Hematopoietic multipotent progenitor cell treated with erythropoietin and hydrocortisone succinate and interleukin-3 and kit ligand, for 6 days (in vitro differentiated cells): ENCODE measurements around the gene DUSP12.

Experiments used
- DNase-seq: peaks from one replicate; pipeline ENCODE4 v3.0.0-alpha.2; 2015

Gene DUSP12

GRCh38 chr1:161770250-161770649, 20.7 kb downstream of the DUSP12 start:
- peak; percentile 23 for DNase-seq

GRCh38 chr1:161771161-161771560, 21.6 kb downstream of the DUSP12 start:
- no peak for DNase-seq

- DNase-seq = no peak
Observed at GRCh38 chr1:161771973-161772372, 22.4 kb downstream of the DUSP12 start.

GRCh38 chr1:161772397-161772796, 22.8 kb downstream of the DUSP12 start:
- DNase-seq = peak; percentile 41

- no peak for DNase-seq
Observed at GRCh38 chr1:161773791-161774190, 24.2 kb downstream of the DUSP12 start.

- DNase-seq = no peak
Observed at GRCh38 chr1:161777261-161777660, 27.7 kb downstream of the DUSP12 start.

- no peak for DNase-seq
Observed at GRCh38 chr1:161778522-161778921, 28.9 kb downstream of the DUSP12 start.

GRCh38 chr1:161779393-161779792, 29.8 kb downstream of the DUSP12 start:
- no peak for DNase-seq

GRCh38 chr1:161781995-161782394, 32.4 kb downstream of the DUSP12 start:
- no peak for DNase-seq

GRCh38 chr1:161782886-161783285, 33.3 kb downstream of the DUSP12 start:
- DNase-seq = no peak

GRCh38 chr1:161784968-161785367, 35.4 kb downstream of the DUSP12 start:
- DNase-seq = no peak

GRCh38 chr1:161787355-161787754, 37.8 kb downstream of the DUSP12 start:
- no peak for DNase-seq

- no peak for DNase-seq
Observed at GRCh38 chr1:161790587-161791317, 41.2 kb downstream of the DUSP12 start.

GRCh38 chr1:161791904-161792655, 42.5 kb downstream of the DUSP12 start:
- DNase-seq = no peak

GRCh38 chr1:161792740-161793139, 43.2 kb downstream of the DUSP12 start:
- DNase-seq = peak; percentile 81

- no peak for DNase-seq
Observed at GRCh38 chr1:161799792-161800191, 50.2 kb downstream of the DUSP12 start.

GRCh38 chr1:161801955-161802354, 52.4 kb downstream of the DUSP12 start:
- no peak for DNase-seq

GRCh38 chr1:161803181-161803580, 53.6 kb downstream of the DUSP12 start:
- no peak for DNase-seq

- no peak for DNase-seq
Observed at GRCh38 chr1:161805399-161806197, 56.0 kb downstream of the DUSP12 start.
